Measurements from ENCODE around the gene ANKS1B.
"Not testable (repeated sequence)": the region's sequence is repeated elsewhere in the genome, so short reads cannot be mapped to it uniquely, and the experiment has no call there.

Gene ANKS1B

GRCh38 chr12:99984271-99985128, at the start of gene ANKS1B:
Gene ANKS1B (minus strand): TSS chr12:99984936. CDS start chr12:99984237, 699 bp downstream.
- peak; percentile 35 for DNase-seq

- DNase-seq = no peak
Measured at GRCh38 chr12:100031836-100032235, 47.1 kb upstream of the ANKS1B start.

GRCh38 chr12:100027671-100028070, 42.9 kb upstream of the ANKS1B start:
- DNase-seq = no peak

GRCh38 chr12:100026241-100026640, 41.5 kb upstream of the ANKS1B start:
- no peak for DNase-seq

GRCh38 chr12:100024974-100025555, 40.3 kb upstream of the ANKS1B start:
- no peak for DNase-seq

- DNase-seq = no peak
Measured at GRCh38 chr12:100020370-100020769, 35.6 kb upstream of the ANKS1B start.

- DNase-seq = no peak
Measured at GRCh38 chr12:100017056-100017455, 32.3 kb upstream of the ANKS1B start.

GRCh38 chr12:100016304-100016703, 31.6 kb upstream of the ANKS1B start:
- not testable (repeated sequence) for DNase-seq

- not testable (repeated sequence) for DNase-seq
Measured at GRCh38 chr12:100005846-100006245, 21.1 kb upstream of the ANKS1B start.

- DNase-seq = no peak
Measured at GRCh38 chr12:99997806-99998205, 13.1 kb upstream of the ANKS1B start.

GRCh38 chr12:99996095-99996494, 11.4 kb upstream of the ANKS1B start:
- DNase-seq = no peak

GRCh38 chr12:99985631-99986030, 895 bp upstream of the ANKS1B start:
- DNase-seq = no peak

- peak; percentile 36 for DNase-seq
Measured at GRCh38 chr12:99985129-99985570, 414 bp upstream of the ANKS1B start.

GRCh38 chr12:99983456-99984258, 1.1 kb downstream of the ANKS1B start:
- peak; percentile 24 for DNase-seq

- no peak for DNase-seq
Measured at GRCh38 chr12:99981639-99982190, 3.0 kb downstream of the ANKS1B start.

GRCh38 chr12:99979471-99979870, 5.3 kb downstream of the ANKS1B start:
- DNase-seq = no peak

- DNase-seq = no peak
Measured at GRCh38 chr12:99978152-99978551, 6.6 kb downstream of the ANKS1B start.

- no peak for DNase-seq
Measured at GRCh38 chr12:99977550-99977949, 7.2 kb downstream of the ANKS1B start.

GRCh38 chr12:99976762-99977161, 8.0 kb downstream of the ANKS1B start:
- DNase-seq = no peak

GRCh38 chr12:99975321-99975720, 9.4 kb downstream of the ANKS1B start:
- no peak for DNase-seq

- DNase-seq = no peak
Measured at GRCh38 chr12:99974146-99974545, 10.6 kb downstream of the ANKS1B start.

GRCh38 chr12:99966429-99966828, 18.3 kb downstream of the ANKS1B start:
- no peak for DNase-seq

GRCh38 chr12:99960311-99960710, 24.4 kb downstream of the ANKS1B start:
- DNase-seq = no peak
